HEK293T (cell line): ENCODE measurements around the gene LDHB.

Experiments used
- CTCF ChIA-PET: fragments of 350-600 bp; formaldehyde crosslinking; extraction: SDS; loops from one replicate; lab custom pipeline; 2021; ENCODE audit warnings: antibody characterized with exemption, inconsistent platforms; lab: Yijun Ruan, JAX
- POLR2A ChIA-PET: fragments of 350-600 bp; formaldehyde crosslinking; extraction: SDS; loops from one replicate; lab custom pipeline; 2020; ENCODE audit warnings: antibody characterized with exemption, inconsistent platforms; lab: Yijun Ruan, JAX
- DNase-seq: peaks from one replicate; pipeline ENCODE4 v3.0.0; 2012; ENCODE audit warnings: mixed read lengths; ENCODE audit errors: extremely low spot score
- ARNT ChIP-seq: fragments of 450-650 bp; IDR thresholded peaks from 2 replicates; pipeline ENCODE4 v1.6.1; 2017; ENCODE audit warnings: mild to moderate bottlenecking
- BHLHE40 ChIP-seq: fragments of 450-650 bp; IDR thresholded peaks from 2 replicates; pipeline ENCODE4 v1.6.1; 2016; ENCODE audit warnings: mild to moderate bottlenecking, moderate library complexity, borderline replicate concordance
- CTBP1 ChIP-seq: fragments of 450-650 bp; IDR thresholded peaks from 2 replicates; pipeline ENCODE4 v1.6.1; 2016; ENCODE audit warnings: borderline replicate concordance
- ELF4 ChIP-seq: fragments of 450-650 bp; IDR thresholded peaks from 2 replicates; pipeline ENCODE4 v1.6.1; 2017; ENCODE audit warnings: antibody characterized with exemption
- FOXA1 ChIP-seq: fragments of 450-650 bp; IDR thresholded peaks from 2 replicates; pipeline ENCODE4 v1.6.1; 2016; ENCODE audit warnings: mild to moderate bottlenecking
- FOXK2 ChIP-seq: fragments of 450-650 bp; IDR thresholded peaks from 2 replicates; pipeline ENCODE4 v1.6.1; 2016; ENCODE audit warnings: mild to moderate bottlenecking
- FOXM1 ChIP-seq: fragments of 450-650 bp; IDR thresholded peaks from 2 replicates; pipeline ENCODE4 v1.6.1; 2017; ENCODE audit warnings: mild to moderate bottlenecking, borderline replicate concordance
- HDGF ChIP-seq: fragments of 450-650 bp; IDR thresholded peaks from 2 replicates; pipeline ENCODE4 v1.6.1; 2017; ENCODE audit warnings: antibody characterized with exemption, borderline replicate concordance
- L3MBTL2 ChIP-seq: fragments of 450-650 bp; conservative IDR thresholded peaks from 2 replicates; pipeline ENCODE4 v1.6.1; 2016; ENCODE audit warnings: mild to moderate bottlenecking
- LEF1 ChIP-seq: fragments of 450-650 bp; IDR thresholded peaks from 2 replicates; pipeline ENCODE4 v1.6.1; 2017; ENCODE audit warnings: mild to moderate bottlenecking, borderline replicate concordance
- NFRKB ChIP-seq: fragments of 450-650 bp; IDR thresholded peaks from 2 replicates; pipeline ENCODE4 v1.6.1; 2016; ENCODE audit warnings: mild to moderate bottlenecking, moderate library complexity
- SP1 ChIP-seq: fragments of 450-650 bp; IDR thresholded peaks from 2 replicates; pipeline ENCODE4 v1.6.1; 2017
- SUZ12 ChIP-seq: fragments of 450-650 bp; IDR thresholded peaks from 2 replicates; pipeline ENCODE4 v1.6.1; 2016; ENCODE audit warnings: mild to moderate bottlenecking
- TARDBP ChIP-seq: fragments of 450-650 bp; IDR thresholded peaks from 2 replicates; pipeline ENCODE4 v1.6.1; 2016
- ZNF384 ChIP-seq: fragments of 450-650 bp; IDR thresholded peaks from 2 replicates; pipeline ENCODE4 v1.6.1; 2016
- TF ChIP-seq, protein P1 (sequence below): fragments of 450-650 bp; IDR thresholded peaks from 2 replicates; pipeline ENCODE4 v1.6.1; 2016

The LDHB gene

DNA sequence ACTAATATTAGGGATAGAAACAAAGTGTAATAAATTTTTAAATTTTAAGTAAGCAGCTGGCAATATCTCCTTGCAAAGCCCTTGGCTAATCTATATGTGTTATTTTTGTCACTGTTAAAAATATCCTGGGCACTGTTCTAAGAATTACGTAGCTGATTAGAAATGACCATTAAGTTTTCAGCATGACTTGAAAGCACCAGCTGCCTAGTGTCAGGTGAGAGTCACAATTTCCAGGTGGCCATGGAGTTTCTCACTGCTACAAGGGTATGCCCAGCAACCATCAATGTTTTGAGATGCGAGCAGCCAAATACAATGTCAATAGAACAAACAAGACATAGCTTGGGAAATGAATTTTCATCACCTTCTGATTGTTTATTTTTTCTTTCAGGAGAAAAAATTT, 29.7 kb downstream of the LDHB start:
- no peak for DNase-seq
- CTCF ChIA-PET: no interaction called here
- POLR2A ChIA-PET: no interaction called here
- TF ChIP-seq L3MBTL2: no peak
- TF ChIP-seq FOXA1: no peak
- no peak for TF ChIP-seq CTBP1
- TF ChIP-seq ELF4: no peak
- TF ChIP-seq ZNF384: no peak
- TF ChIP-seq NFRKB: no peak
- no peak for TF ChIP-seq ARNT
- no peak for TF ChIP-seq SP1
- TF ChIP-seq TARDBP: no peak
- no peak for TF ChIP-seq SUZ12
- TF ChIP-seq, protein P1, sequence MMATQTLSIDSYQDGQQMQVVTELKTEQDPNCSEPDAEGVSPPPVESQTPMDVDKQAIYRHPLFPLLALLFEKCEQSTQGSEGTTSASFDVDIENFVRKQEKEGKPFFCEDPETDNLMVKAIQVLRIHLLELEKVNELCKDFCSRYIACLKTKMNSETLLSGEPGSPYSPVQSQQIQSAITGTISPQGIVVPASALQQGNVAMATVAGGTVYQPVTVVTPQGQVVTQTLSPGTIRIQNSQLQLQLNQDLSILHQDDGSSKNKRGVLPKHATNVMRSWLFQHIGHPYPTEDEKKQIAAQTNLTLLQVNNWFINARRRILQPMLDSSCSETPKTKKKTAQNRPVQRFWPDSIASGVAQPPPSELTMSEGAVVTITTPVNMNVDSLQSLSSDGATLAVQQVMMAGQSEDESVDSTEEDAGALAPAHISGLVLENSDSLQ: no peak
- TF ChIP-seq BHLHE40: no peak
- TF ChIP-seq FOXM1: no peak
- TF ChIP-seq FOXK2: no peak

GRCh38 chr12:21618566-21618965, 39.1 kb downstream of the LDHB start:
- POLR2A ChIA-PET: no interaction called here
- no peak for DNase-seq
- no peak for TF ChIP-seq HDGF
- no peak for TF ChIP-seq FOXA1
- no peak for TF ChIP-seq FOXM1
- no peak for TF ChIP-seq ARNT
- TF ChIP-seq CTBP1: no peak
- no peak for TF ChIP-seq LEF1
- no peak for TF ChIP-seq ELF4
- TF ChIP-seq L3MBTL2: no peak
- TF ChIP-seq SUZ12: no peak
- TF ChIP-seq SP1: no peak
- CTCF ChIA-PET: no interaction called here

DNA sequence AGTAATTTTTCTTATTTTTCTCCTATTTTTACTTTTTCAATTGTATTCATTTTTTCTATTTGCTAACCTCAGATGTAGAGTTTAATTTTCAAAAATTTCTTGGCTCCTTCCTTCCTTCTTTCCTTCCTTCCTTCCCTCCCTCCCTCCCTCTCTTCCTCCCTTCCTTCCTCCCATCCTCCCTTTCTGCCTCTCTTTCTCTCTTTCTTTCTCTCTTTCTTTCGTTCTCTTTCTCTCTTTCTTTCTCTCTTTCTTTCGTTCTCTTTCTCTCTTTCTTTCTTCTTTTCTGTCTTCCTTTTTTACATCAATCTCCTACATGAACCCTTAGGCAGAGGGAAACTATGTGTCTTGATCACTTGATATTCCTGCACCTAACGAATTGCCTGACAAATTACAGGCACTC, 40.6 kb downstream of the LDHB start:
- CTCF ChIA-PET: no interaction called here
- DNase-seq: no peak
- TF ChIP-seq CTBP1: no peak
- TF ChIP-seq, protein P1: no peak
- TF ChIP-seq NFRKB: no peak
- TF ChIP-seq FOXM1: no peak
- TF ChIP-seq ARNT: no peak
- no peak for TF ChIP-seq FOXK2
- no peak for TF ChIP-seq ELF4
- no peak for TF ChIP-seq BHLHE40
- no peak for TF ChIP-seq FOXA1
- TF ChIP-seq HDGF: no peak
- TF ChIP-seq TARDBP: no peak
- TF ChIP-seq ZNF384: no peak
- POLR2A ChIA-PET: no interaction called here

DNA sequence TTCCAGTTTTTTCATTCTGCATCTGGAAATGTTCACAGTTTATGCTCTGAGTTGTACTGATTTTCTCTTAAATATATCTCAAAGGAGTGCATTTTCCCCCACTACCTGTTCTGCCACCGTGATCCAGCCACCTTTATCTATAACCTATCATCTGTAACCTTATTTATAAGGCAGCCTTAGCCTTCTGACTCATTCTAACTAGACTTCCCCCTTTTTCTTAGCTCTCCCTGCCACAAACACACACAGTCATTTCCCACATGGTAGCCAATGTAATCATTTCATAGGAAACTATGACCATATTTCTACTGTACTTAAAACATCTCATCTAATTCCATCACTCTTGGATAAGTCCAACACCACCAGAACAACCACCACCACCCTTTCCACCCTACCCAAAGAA, 42.2 kb downstream of the LDHB start:
- POLR2A ChIA-PET: no interaction called here
- TF ChIP-seq FOXA1 (no peak), FOXK2 (no peak)
- TF ChIP-seq, protein P1: no peak
- CTCF ChIA-PET: no interaction called here
- no peak for DNase-seq

GRCh38 chr12:21614506-21614905, 43.1 kb downstream of the LDHB start:
- ChIA-PET CTCF (no interaction called here), POLR2A (no interaction called here)
- no peak for DNase-seq
- TF ChIP-seq FOXA1 (no peak), SP1 (no peak), FOXM1 (no peak), CTBP1 (no peak), LEF1 (no peak)

GRCh38 chr12:21613931-21614330, 43.7 kb downstream of the LDHB start:
- CTCF ChIA-PET: no interaction called here
- DNase-seq: no peak
- TF ChIP-seq ZNF384 (no peak), FOXK2 (no peak), HDGF (no peak), SP1 (no peak), NFRKB (no peak), FOXA1 (no peak), SUZ12 (no peak), L3MBTL2 (no peak), BHLHE40 (no peak)
- TF ChIP-seq, protein P1: no peak
- POLR2A ChIA-PET: no interaction called here

DNA sequence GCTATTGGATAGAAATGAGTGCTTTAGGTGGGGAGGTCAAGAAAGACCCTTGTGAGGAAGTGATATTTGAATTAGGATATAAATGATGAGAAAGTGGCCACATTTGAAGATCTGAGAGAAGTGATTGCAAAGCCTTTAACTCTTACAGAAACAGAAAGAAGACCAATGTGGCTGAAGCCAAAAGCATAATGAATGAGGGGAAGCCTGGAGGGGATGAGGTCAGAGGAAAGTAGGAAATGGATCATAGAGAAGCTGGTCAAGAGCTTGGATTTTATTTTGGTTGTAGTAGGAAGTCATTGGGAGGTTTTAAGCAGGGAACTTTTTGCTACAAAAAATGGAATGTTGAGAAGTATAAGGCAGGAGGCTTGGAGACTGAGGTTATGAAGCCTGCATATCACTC, 49.4 kb downstream of the LDHB start:
- DNase-seq: no peak
- CTCF ChIA-PET: no interaction called here
- POLR2A ChIA-PET: no interaction called here
- TF ChIP-seq HDGF (no peak), FOXK2 (no peak), SP1 (no peak), ELF4 (no peak), LEF1 (no peak), TARDBP (no peak), FOXA1 (no peak), SUZ12 (no peak), CTBP1 (no peak)
